NCI-H526 treated with DMSO at 0.1 percent for 48 hours (cell line): ENCODE measurements around the gene FGFRL1.

Source experiments
- DNase-seq: peaks from one replicate; lab custom pipeline; 2025; lab: John Stamatoyannopoulos, UW

Gene FGFRL1

GRCh38 chr4:1006856-1007255, 4.6 kb upstream of the FGFRL1 start:
- DNase-seq = no peak

- no peak for DNase-seq
These were observed 2.4 kb upstream of the FGFRL1 start for GRCh38 chr4:1008840-1009541.

GRCh38 chr4:1009542-1010394, 1.7 kb upstream of the FGFRL1 start:
- DNase-seq = peak; percentile 30

- DNase-seq = peak; percentile 17
These were observed 918 bp upstream of the FGFRL1 start for GRCh38 chr4:1010395-1011021.

GRCh38 chr4:1011666-1012033, 224 bp downstream of the FGFRL1 start:
- DNase-seq = no peak

- no peak for DNase-seq
These were observed 761 bp downstream of the FGFRL1 start for GRCh38 chr4:1012034-1012739.

- no peak for DNase-seq
These were observed 2.0 kb downstream of the FGFRL1 start for GRCh38 chr4:1013225-1014073.

GRCh38 chr4:1014291-1015167, 3.1 kb downstream of the FGFRL1 start:
- DNase-seq = no peak

- no peak for DNase-seq
These were observed 3.8 kb downstream of the FGFRL1 start for GRCh38 chr4:1015179-1015578.

- no peak for DNase-seq
These were observed 4.3 kb downstream of the FGFRL1 start for GRCh38 chr4:1015746-1016145.

GRCh38 chr4:1017211-1017610, 5.8 kb downstream of the FGFRL1 start:
- no peak for DNase-seq

- DNase-seq = no peak
These were observed 6.3 kb downstream of the FGFRL1 start for GRCh38 chr4:1017706-1018105.

- DNase-seq = no peak
These were observed 7.0 kb downstream of the FGFRL1 start for GRCh38 chr4:1018147-1019020.

- no peak for DNase-seq
These were observed 7.9 kb downstream of the FGFRL1 start for GRCh38 chr4:1019320-1019719.

GRCh38 chr4:1019729-1020470, 8.5 kb downstream of the FGFRL1 start:
- DNase-seq = no peak

GRCh38 chr4:1021386-1022050, 10.1 kb downstream of the FGFRL1 start:
- no peak for DNase-seq

GRCh38 chr4:1022051-1022738, 10.8 kb downstream of the FGFRL1 start:
- DNase-seq = no peak

GRCh38 chr4:1022739-1023066, 11.3 kb downstream of the FGFRL1 start:
- no peak for DNase-seq
